Hepatocyte (in vitro differentiated cells): ENCODE measurements around the gene TTLL5.
A peak's percentile ranks its signal among the peaks of the same experiment; 100 is the strongest.

Experiments
- EZH2 ChIP-seq: fragments of 200-600 bp; sonication (generic); IDR thresholded peaks from 2 replicates; pipeline ENCODE4 v1.6.1; 2016; ENCODE audit warnings: antibody characterized with exemption, mild to moderate bottlenecking, borderline replicate concordance
- EZH2phosphoT487 ChIP-seq: fragments of 200-600 bp; sonication (generic); IDR thresholded peaks from one replicate; pipeline ENCODE4 v1.6.1; 2018; ENCODE audit warnings: antibody characterized with exemption, mild to moderate bottlenecking, low read depth, moderate library complexity; ENCODE audit not compliant: unreplicated experiment, severe bottlenecking
- TF ChIP-seq, protein P1 (sequence below): fragments of 200-600 bp; sonication (generic); IDR thresholded peaks from 2 replicates; pipeline ENCODE4 v1.5.1; 2016; ENCODE audit warnings: antibody characterized with exemption, mild to moderate bottlenecking; ENCODE audit not compliant: poor library complexity

DNA sequence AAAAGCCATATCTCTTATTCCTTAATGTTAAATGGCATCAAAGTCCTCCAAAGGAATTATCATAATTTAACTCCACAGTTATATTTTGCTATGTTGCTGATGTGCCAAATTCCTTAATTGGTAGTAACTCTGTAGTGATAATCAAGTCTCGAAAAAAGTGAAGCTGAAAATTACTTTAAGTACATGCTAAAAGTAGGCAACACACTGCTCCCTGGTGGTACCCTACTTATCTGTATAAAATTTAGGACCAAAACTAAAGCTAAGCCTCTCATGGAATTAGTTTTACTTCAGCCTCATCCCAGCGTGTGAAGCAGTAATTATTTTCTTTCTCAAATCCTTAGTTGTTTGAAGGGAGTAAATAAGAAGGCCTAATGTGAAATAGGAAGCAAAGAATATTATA, 132.8 kb downstream of the TTLL5 start:
- no peak for TF ChIP-seq EZH2
- TF ChIP-seq, protein P1, sequence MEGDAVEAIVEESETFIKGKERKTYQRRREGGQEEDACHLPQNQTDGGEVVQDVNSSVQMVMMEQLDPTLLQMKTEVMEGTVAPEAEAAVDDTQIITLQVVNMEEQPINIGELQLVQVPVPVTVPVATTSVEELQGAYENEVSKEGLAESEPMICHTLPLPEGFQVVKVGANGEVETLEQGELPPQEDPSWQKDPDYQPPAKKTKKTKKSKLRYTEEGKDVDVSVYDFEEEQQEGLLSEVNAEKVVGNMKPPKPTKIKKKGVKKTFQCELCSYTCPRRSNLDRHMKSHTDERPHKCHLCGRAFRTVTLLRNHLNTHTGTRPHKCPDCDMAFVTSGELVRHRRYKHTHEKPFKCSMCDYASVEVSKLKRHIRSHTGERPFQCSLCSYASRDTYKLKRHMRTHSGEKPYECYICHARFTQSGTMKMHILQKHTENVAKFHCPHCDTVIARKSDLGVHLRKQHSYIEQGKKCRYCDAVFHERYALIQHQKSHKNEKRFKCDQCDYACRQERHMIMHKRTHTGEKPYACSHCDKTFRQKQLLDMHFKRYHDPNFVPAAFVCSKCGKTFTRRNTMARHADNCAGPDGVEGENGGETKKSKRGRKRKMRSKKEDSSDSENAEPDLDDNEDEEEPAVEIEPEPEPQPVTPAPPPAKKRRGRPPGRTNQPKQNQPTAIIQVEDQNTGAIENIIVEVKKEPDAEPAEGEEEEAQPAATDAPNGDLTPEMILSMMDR = peak; percentile 26
- TF ChIP-seq EZH2phosphoT487 = no peak
